VCaP (cell line): ENCODE results near the gene IFIT3.

ENCODE experiments used
- H3K27ac ChIP-seq: fragments of 450-650 bp; 2 replicates; pipeline ENCODE4 v1.5.1; 2017
- CTCF ChIP-seq: fragments of 450-650 bp; conservative IDR thresholded peaks from 2 replicates; pipeline ENCODE4 v1.5.1; 2017; ENCODE audit warnings: mild to moderate bottlenecking, moderate library complexity

IFIT3 gene

DNA sequence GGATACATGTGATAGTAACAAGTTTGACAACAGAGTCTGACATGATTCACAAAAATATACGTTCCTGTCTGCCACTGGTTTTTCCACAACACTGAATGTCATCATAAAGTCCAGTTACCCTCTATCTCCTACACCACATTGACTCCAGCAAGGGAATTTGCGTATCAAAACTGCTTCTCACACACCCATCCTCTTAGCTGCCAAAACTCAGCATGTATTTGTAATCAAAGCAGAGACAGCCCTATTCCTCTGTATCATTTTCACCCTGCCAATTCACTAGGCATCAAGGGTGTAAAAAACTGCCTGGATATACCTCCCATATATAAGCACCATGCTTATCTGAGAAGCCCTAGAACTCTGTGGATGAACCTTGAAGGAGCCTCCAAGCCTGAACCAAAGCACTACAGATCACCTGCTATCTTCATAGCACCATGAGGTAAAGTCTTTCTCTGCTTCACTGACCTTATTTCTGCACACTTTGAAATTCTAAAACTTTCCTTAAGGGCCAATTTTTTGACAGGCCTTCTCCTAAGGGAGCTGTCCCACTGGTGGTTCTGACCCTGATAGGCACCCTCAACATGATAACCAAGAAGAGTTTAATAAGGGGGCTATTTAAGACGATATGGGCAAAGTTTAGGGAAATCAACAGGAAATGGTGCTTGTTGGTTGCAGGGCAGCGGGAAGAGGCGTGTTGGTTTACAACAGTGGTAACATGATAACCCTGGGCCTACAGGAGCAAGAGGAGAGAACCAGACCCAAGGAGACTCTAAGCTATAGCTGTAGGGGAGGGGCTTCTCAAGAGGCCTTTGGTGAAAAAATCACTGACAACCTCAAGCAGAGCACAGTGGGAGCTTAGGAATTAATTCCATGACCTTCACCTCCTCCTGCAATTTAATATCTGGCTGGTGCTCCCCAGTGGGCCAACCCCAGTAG, 50.2 kb downstream of the IFIT3 start, which contains the start of gene IFIT1B:
TSS of gene IFIT1B (plus strand) at position 352 of the 933 bp plus-strand sequence. CDS start at position 432, 80 bp downstream.
- H3K27ac ChIP-seq, result no peak within 1 kb of the TSS
- TF ChIP-seq CTCF, result no peak

- no peak for TF ChIP-seq CTCF
Measured at GRCh38 chr10:89379103-89379502, 51.3 kb downstream of the IFIT3 start.

DNA sequence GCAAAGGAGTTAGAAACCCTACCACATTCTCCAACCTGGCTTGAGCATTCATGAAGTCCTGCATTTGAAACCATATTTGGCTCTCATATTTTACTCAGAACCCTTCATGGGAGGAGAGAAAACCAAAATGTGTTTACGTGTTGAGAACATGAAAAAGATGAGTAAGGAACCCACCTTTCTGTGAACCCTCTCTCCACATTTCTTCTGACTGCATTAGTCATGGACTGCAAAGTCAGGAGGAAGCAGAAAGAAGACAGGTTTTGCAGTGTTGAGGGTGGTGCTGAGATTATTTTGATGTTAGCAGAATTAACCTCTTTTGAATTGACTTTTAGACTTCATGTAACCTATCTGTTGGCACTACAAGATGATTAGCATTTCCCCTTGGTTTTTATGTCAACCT, 55.0 kb downstream of the IFIT3 start:
- TF ChIP-seq CTCF, result no peak
- H3K27ac ChIP-seq, result no peak overlapping the region

More at GRCh38 chr10:89379103-89379502, 51.3 kb downstream of the IFIT3 start:
- H3K27ac ChIP-seq, result no peak overlapping the region

DNA sequence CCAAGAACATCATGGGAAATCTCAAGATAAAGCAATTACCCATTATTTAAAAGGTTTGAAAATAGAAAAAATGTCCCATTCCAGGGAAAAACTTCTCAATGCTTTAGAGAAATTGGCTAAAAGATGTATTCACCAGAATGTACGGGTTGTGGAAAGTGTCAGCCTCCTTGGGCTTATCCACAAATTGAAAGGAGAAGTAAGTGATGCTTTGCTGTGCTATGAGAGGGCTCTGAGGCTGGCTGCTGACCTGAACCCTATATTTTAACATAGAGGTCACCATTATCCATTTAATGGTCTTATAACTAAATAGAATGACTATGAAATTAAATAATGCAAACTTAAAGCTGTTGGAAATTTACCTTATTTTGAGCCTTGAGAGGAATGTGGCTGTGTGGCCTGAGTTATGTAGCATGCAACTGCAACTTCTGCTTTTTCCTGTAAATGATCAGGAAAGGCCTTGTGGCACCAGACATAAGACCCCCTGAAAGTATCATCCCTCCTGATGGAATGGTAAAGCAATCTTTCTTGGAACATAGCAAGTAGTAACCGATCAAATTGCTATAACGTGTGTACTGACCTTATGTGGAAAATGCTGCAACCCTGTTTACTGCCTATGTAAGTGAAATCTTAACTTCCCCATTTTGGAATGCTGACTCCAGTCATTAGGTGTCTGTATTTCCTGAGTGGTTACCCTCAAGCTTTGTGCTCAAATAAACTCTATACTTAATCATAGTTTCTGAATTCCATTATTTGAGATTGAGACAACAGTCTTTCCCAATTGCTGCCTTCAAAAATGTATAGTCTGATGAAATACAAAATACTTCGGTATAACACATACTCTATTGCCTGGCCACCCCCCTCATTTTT, 56.9 kb downstream of the IFIT3 start:
- H3K27ac ChIP-seq, result no peak overlapping the region
- TF ChIP-seq CTCF, result no peak

DNA sequence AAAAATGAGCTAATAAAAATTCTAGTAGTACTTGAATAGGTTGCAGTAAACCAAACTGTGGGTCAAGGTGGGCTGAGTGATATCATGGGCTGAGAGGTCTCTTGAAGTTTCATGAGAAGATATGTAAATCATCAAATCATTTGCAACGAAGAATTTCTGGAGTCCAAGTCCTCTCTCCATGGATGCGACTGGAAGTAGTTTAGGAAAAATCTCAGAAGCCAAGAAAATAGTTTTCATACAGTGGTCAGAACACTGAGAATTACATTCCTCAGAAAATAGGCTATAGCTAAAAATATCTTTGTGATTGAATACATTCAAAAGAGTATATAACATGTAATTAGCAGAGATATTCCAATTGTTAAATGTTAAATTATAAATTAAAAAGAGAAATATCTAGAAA, 61.0 kb downstream of the IFIT3 start:
- no peak overlapping the region for H3K27ac ChIP-seq
- no peak for TF ChIP-seq CTCF

DNA sequence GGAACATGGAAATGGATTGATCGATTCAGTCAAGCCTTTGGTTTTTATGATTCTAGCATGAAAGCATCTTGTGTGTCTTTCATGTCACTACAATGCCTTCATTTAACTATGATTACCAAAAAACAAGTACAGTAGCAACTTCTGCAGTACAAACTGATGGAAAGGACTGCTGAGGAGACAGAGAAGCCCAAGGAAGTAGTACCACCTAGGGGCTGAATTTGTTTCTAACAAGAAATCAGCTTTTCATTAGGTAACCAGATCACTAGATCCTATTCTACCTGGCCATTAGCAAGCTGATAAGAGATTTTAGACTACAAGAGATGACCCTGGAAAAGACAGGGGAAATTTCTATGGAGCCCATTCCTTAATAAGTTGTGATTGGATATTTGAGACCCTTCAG, 61.5 kb downstream of the IFIT3 start:
- TF ChIP-seq CTCF, result peak; percentile 67
- no peak overlapping the region for H3K27ac ChIP-seq
